ENCODE measurements around the gene SURF4.

- TF ChIP-seq CTCF (IDR thresholded peaks at IDR 0.05) (no peak), POLR2A (IDR thresholded peaks at IDR 0.05) (no peak)
These were observed 5.9 kb downstream of the SURF4 start for GRCh38 chr9:133369933-133370332.
